Measurements from ENCODE around the gene C12orf43.

Gene C12orf43

GRCh38 chr12:120962532-120963020 is 53.7 kb downstream of the C12orf43 start:
- DNase-seq (ENCODE audit: low read depth in 1 of 2, low spot score in 1 of 2) = no peak
- H3K27ac ChIP-seq (replicated peaks) = no peak overlapping the region
- TF ChIP-seq, protein P1, sequence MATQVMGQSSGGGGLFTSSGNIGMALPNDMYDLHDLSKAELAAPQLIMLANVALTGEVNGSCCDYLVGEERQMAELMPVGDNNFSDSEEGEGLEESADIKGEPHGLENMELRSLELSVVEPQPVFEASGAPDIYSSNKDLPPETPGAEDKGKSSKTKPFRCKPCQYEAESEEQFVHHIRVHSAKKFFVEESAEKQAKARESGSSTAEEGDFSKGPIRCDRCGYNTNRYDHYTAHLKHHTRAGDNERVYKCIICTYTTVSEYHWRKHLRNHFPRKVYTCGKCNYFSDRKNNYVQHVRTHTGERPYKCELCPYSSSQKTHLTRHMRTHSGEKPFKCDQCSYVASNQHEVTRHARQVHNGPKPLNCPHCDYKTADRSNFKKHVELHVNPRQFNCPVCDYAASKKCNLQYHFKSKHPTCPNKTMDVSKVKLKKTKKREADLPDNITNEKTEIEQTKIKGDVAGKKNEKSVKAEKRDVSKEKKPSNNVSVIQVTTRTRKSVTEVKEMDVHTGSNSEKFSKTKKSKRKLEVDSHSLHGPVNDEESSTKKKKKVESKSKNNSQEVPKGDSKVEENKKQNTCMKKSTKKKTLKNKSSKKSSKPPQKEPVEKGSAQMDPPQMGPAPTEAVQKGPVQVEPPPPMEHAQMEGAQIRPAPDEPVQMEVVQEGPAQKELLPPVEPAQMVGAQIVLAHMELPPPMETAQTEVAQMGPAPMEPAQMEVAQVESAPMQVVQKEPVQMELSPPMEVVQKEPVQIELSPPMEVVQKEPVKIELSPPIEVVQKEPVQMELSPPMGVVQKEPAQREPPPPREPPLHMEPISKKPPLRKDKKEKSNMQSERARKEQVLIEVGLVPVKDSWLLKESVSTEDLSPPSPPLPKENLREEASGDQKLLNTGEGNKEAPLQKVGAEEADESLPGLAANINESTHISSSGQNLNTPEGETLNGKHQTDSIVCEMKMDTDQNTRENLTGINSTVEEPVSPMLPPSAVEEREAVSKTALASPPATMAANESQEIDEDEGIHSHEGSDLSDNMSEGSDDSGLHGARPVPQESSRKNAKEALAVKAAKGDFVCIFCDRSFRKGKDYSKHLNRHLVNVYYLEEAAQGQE (IDR thresholded peaks at IDR 0.05; ENCODE audit: insufficient replicate concordance, low read depth) = no peak
- TF ChIP-seq SPI1 (IDR thresholded peaks at IDR 0.05; ENCODE audit: borderline replicate concordance, low read depth) (no peak), GABPA (IDR thresholded peaks at IDR 0.05; ENCODE audit: low read depth) (no peak), POLR2AphosphoS5 (IDR thresholded peaks at IDR 0.05; ENCODE audit: low read depth) (no peak)
- TF ChIP-seq, protein P2, sequence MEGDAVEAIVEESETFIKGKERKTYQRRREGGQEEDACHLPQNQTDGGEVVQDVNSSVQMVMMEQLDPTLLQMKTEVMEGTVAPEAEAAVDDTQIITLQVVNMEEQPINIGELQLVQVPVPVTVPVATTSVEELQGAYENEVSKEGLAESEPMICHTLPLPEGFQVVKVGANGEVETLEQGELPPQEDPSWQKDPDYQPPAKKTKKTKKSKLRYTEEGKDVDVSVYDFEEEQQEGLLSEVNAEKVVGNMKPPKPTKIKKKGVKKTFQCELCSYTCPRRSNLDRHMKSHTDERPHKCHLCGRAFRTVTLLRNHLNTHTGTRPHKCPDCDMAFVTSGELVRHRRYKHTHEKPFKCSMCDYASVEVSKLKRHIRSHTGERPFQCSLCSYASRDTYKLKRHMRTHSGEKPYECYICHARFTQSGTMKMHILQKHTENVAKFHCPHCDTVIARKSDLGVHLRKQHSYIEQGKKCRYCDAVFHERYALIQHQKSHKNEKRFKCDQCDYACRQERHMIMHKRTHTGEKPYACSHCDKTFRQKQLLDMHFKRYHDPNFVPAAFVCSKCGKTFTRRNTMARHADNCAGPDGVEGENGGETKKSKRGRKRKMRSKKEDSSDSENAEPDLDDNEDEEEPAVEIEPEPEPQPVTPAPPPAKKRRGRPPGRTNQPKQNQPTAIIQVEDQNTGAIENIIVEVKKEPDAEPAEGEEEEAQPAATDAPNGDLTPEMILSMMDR (IDR thresholded peaks at IDR 0.05; ENCODE audit: insufficient read depth, low read length) = no peak

DNA sequence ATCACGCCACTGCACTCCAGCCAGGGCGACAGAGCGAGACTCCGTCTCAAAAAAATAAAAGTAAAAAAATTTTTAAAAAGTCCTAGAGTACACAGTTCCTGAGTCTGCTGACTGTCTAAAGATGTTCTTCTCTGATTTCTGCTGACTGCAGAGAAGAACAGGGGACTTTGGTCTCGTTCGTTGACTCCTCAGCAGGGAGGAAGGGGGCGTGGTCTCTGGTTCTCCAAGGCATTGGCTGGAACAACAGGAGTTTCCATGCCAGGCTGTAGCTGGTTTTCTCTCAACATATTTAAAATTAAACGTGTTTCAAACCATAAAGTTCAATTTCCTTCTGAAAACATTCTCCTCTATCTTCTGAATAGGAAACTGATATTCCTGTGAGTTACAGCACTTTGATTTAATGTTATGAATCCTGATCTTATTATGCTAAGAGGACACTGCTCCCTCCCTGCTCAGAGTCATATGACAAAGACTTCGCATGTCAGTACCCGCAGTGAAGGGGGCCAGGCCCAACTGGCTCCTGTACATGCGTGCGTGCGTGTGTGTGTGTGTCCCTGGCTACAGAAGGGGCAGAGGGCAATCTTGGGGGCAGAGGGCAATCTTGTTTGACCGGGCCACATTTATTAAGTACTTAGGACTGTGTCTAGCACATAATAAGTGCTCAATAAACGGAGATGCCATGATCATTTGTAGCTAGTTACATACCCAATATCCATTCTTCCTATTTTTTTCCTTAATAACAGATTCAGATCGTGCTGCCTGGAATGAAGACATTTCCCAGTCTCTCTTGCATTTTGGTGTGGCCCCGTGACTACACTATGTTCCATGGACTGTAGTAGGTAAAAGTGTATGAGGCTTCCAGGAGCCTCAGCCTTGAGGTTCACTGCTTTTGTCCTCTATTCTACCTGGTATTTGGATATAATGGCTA is 54.4 kb downstream of the C12orf43 start:
- H3K4me3 ChIP-seq (replicated peaks; ENCODE audit: insufficient read depth, low read length) = no peak overlapping the region
- no peak overlapping the region for H3K27ac ChIP-seq (replicated peaks)
- TF ChIP-seq, protein P2 (IDR thresholded peaks at IDR 0.05; ENCODE audit: insufficient read depth, low read length) = no peak
- TF ChIP-seq, protein P1 (IDR thresholded peaks at IDR 0.05; ENCODE audit: insufficient replicate concordance, low read depth) = no peak
- TF ChIP-seq POLR2AphosphoS5 (IDR thresholded peaks at IDR 0.05; ENCODE audit: low read depth) (no peak), GABPA (IDR thresholded peaks at IDR 0.05; ENCODE audit: low read depth) (no peak), SPI1 (IDR thresholded peaks at IDR 0.05; ENCODE audit: borderline replicate concordance, low read depth) (no peak)
- no peaks in the 10 kb centered on the region for H3K27me3 ChIP-seq (ENCODE audit: insufficient read depth, poor library complexity, severe bottlenecking)
- no peak for DNase-seq (ENCODE audit: low read depth in 1 of 2, low spot score in 1 of 2)

More at GRCh38 chr12:120962532-120963020, 53.7 kb downstream of the C12orf43 start:
- Histone ChIP-seq H3K27me3 (ENCODE audit: insufficient read depth, poor library complexity, severe bottlenecking) (no peaks in the 10 kb centered on the region), H3K4me3 (replicated peaks; ENCODE audit: insufficient read depth, low read length) (no peak overlapping the region)

DNA sequence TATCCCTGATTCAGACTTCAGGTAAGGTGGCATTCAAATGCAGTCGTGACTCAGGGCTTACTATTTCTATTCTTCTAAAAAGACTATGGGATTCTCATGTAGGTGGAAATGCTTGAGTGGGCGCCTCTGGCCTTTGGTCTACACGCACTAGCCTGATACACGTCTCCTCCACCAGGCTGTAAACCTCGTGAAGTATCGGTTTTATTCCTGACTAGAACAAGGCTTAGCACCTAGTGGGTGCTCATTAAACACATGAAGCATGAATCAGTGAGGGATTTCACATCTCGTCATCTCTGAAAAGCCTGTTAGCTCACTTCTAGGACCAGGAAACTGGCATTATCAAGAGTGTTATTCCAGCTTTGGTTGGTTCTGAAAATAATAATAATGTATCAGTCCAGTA is 55.6 kb downstream of the C12orf43 start:
- H3K27me3 ChIP-seq (ENCODE audit: insufficient read depth, poor library complexity, severe bottlenecking) = no peaks in the 10 kb centered on the region
- TF ChIP-seq SPI1 (IDR thresholded peaks at IDR 0.05; ENCODE audit: borderline replicate concordance, low read depth) = no peak
- TF ChIP-seq, protein P1 (IDR thresholded peaks at IDR 0.05; ENCODE audit: insufficient replicate concordance, low read depth) = no peak
- TF ChIP-seq GABPA (IDR thresholded peaks at IDR 0.05; ENCODE audit: low read depth) = no peak
- TF ChIP-seq POLR2AphosphoS5 (IDR thresholded peaks at IDR 0.05; ENCODE audit: low read depth) = no peak
- TF ChIP-seq, protein P2 (IDR thresholded peaks at IDR 0.05; ENCODE audit: insufficient read depth, low read length) = no peak
- DNase-seq (ENCODE audit: low read depth in 1 of 2, low spot score in 1 of 2) = no peak
- no peak overlapping the region for H3K4me3 ChIP-seq (replicated peaks; ENCODE audit: insufficient read depth, low read length)
- H3K27ac ChIP-seq (replicated peaks) = no peak overlapping the region

Measured in HL-60 (cell line).